HG02798 (cell line): ENCODE results near the gene EXOC3L4.
A peak's percentile ranks its signal among the peaks of the same experiment; 100 is the strongest.

ENCODE experiments used
- ATAC-seq: cut with Tn5 transposase; IDR thresholded peaks from one replicate; pipeline ENCODE4 v1.9.1; 2021; ENCODE audit warnings: mild to moderate bottlenecking; ENCODE audit not compliant: unreplicated experiment, poor library complexity

Gene EXOC3L4

GRCh38 chr14:103129301-103130016 lies 34.9 kb downstream of the EXOC3L4 start:
- ATAC-seq = no peak

DNA sequence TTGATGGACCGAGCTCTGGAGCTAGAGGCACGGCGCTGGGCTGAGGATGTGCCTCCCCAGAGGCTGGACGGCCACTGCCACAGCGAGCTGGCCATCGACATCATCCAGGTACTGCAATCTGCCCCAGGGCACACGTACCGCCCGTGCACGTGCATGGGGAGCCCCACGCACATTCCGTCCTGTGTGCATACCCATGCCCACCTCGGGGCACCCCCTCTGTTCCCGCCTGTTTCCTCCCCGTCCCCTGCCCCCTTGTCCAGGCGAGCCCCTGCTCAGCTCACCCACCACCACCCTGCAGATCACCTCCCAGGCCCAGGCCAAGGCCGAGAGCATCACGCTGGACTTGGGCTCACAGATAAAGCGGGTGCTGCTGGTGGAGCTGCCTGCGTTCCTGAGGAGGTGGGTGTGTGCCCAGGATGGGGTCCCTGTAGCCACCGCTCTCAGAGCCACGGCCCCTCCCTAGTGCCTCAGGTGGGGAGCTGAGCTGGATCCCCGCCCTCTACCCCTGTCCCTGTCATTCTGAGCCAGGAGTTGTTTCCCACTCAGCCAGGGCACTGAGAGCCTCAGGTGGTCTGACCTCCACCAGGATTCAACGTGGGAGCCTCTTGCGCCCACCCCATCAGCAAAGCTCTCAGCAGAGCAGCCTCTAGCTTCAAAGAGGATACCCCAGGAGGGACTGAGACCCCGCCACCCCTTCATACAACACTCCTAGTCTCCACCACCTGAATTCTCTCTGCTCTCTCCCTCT lies 35.7 kb downstream of the EXOC3L4 start:
- no peak for ATAC-seq

GRCh38 chr14:103130965-103131364 lies 36.4 kb downstream of the EXOC3L4 start:
- no peak for ATAC-seq

GRCh38 chr14:103131580-103131979 lies 37.1 kb downstream of the EXOC3L4 start:
- no peak for ATAC-seq

DNA sequence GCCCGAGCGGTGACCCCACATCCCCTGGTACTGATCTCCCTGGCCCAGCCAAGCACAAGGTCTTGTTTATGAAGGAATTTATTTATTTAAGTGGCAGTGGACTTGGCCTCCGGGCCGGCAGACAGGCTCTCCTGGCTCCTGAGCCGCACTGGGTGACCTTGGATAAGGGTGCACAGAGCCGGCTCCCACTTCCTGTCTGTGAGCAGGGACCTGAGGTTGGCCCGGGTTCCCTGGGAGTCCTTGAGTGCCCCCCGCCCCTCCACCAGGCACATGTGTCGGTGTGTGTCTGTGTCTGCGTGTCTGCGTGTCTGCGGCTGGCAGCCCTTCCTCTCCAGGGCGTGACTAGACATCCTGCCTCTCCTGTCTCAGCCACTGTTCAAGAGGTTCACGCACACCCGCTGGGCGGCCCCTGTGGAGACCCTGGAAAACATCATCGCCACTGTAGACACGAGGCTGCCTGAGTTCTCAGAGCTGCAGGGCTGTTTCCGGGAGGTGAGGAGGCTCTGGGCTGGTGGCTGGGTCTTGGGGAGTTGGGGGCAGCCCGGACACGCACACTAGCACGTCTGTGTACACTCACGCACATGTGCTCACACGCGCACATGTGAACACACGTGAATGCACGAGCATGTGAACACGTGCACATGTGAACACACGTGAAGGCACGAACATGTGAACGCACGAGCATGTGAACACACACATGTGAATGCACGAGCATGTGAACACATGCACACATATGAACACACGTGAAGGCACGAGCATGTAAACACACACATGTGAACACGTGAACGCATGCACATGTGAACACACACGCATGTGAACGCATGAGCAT lies 38.1 kb downstream of the EXOC3L4 start:
- ATAC-seq = no peak

GRCh38 chr14:103133210-103134140 lies 39.0 kb downstream of the EXOC3L4 start:
- no peak for ATAC-seq

DNA sequence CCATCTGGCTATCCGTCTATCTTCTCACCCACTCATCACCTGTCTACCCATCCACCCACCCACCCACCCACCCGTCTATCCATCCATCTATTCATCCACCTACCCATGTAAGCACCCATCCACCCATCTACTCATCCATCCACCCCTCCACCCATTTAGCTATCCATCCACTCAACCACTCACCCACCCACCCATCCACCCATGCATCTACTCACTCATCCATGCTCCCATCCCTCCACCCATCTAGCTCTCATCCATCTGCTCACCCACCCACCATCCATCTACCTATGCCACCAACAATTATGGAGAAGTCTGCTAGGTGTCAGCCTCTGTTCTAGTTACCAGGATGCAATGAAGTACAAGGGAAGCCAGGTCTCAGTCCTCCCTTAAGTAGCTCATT lies 39.9 kb downstream of the EXOC3L4 start:
- ATAC-seq = no peak

DNA sequence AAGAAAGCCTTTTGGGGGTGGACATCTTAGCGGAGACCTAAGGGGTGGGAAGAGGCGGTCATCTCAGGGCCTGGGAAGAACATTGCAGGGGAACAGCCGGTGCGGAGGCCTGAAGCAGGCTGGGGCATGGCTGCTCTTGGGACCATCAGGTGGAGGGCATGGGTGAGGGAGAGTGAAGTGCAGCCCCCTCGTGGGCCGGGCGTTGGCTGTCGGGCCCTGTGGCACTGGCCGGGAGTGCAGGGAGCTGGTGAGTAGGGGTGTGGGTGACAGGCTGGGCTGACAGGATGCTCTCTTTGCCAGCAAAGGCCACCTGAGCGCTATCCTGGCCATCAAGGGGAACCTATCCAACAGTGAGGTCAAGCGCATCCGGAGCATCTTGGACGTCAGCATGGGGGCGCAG lies 40.4 kb downstream of the EXOC3L4 start:
- no peak for ATAC-seq

GRCh38 chr14:103135333-103136260 lies 41.1 kb downstream of the EXOC3L4 start:
- no peak for ATAC-seq

- no peak for ATAC-seq
Observed at GRCh38 chr14:103136388-103137271, 42.1 kb downstream of the EXOC3L4 start.

DNA sequence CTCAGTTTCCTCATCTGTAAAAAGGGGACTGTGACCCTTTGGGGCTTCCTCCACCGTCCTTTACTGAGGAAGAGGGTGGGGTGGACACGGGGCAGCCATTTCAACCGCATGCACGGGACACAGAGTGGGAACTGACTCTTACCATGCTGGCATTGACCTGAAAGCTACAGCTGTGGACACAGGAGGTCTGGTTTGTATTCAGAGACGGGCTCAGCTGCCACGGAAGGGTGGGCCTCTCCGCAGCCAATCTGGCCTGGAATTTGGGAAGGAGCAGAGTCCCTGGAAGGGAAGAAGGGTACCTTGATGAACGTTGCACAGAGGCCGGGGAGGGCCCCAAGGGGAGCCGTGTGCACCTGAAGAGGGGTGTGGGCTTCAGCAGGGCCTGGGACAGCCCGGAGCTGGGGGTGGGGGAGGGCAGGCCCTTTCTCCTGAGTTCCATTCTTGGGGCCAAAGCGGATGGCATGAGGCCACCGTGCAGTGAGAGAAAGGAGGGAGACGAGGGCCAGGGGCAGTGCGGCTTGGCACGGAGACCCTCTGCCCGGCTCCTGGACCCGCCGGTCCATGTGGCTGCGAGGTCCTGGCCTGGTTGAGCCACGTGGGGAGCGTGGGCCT lies 43.3 kb downstream of the EXOC3L4 start:
- no peak for ATAC-seq

- ATAC-seq = no peak
Observed at GRCh38 chr14:103138301-103139131, 44.0 kb downstream of the EXOC3L4 start.

DNA sequence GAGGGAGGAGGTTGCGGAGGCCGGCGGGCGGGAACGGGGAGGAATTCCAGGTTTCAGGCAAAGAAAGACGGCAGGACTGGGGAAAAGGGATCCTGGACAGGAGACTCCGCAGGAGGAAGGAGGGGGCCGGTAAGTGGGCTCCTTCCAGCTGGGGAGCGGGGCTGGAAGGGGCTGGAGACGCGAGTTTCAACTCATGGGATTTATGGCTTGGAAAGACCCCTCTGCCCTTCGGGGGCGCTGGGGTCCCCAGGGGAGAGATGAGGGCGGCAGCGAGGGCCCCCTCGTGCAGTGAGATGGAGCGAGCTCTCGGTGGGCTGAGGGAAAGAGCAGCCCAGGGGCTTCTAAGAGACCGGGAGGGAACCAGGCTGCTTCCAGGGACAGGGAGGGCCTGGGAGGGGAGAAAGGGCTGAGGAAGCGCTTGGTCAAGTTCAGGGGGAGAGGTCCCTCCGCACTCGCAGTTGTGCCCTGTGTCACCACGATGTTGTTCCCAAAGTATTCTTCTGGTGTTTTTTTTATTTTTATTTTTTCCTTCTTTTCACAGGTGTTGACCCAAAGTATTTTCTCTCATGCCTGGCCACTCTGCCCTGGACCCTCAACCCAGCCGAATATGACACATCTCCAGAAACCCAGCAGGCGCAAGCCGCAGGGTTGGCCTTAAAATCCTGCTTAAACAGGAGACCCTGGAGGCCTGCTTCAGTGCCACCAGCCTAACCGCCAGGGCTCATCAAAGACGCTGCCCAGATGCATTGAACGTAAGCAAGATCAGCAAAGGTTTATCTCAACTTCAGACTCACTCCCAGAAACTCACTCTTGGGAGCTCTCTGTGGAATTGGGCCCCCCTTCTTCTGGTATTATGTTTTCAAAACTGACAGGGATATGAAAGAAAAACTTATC lies 44.9 kb downstream of the EXOC3L4 start:
- no peak for ATAC-seq

DNA sequence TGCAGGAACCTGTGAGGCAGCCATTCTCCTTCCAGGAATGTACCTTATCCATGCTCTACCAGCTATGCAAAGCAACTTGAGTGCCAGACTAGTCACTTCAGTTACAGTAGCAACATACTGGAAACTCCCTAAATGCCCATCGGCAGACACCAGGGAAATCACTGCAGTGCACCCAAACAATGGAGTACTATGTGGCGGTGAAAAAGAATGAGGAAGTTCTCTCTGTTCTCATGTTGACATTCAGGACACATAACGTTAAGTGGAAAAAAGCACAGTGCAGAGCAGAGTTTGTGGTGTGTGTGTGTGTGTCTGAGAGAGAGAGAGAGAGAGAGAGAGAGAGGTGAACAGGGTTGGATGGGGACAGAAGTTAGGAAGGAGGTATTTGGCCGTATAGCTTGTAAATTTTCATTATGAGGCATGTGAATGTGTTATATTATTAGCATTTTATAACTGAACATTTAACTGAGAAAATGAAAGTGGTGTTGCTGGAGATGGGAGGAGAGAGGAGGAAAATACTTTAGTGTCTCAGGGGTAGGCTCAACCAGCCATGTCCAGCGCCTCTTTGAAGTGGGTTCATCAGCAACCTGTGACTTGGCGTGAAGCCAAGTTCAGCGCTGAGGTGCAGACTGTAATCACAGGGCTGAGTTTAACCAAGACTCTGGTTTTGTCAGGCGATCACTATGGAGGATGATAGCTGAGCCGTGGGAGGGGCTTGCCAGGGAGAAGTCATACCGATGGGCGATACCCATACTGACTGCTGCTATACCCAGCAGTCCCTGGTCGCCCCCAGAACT lies 46.0 kb downstream of the EXOC3L4 start:
- peak; percentile 75 for ATAC-seq
